Spleen (tissue), 13 donors: Measurements from ENCODE around the gene SMIM11. TPM values are rescaled to one million over a fixed set of nuclear protein-coding genes. Genes with fewer than 3 reads are reported as not detected.
"Not testable (repeated sequence)": the region's sequence is repeated elsewhere in the genome, so short reads cannot be mapped to it uniquely, and the experiment has no call there.

Experiments used
- DNase-seq: peaks from one replicate; pipeline ENCODE4 v3.0.0-alpha.2; 2020
- H3K27ac ChIP-seq, 8 donors: fragments of 200-600 bp; sonication (generic) in 7 of 8; 1 replicate in 4 of 8; 2 replicates in 4 of 8; pipeline versions ENCODE4 v1.5.0 to v1.8.0; 2016 to 2021; ENCODE audit warnings: inconsistent platforms in 4 of 8, mild to moderate bottlenecking in 4 of 8, moderate library complexity in 1 of 8
- H3K27me3 ChIP-seq, 7 donors: fragments of 200-600 bp; sonication (generic) in 6 of 7; replicated peaks in 1 of 7; 1 replicate in 4 of 7; 2 replicates in 3 of 7; pipeline versions ENCODE4 v1.5.0 to v1.8.0; 2016 to 2021; ENCODE audit warnings: inconsistent platforms in 3 of 7, mild to moderate bottlenecking in 1 of 7
- H3K36me3 ChIP-seq, 6 donors: fragments of 200-600 bp; sonication (generic) in 5 of 6; 1 replicate in 4 of 6; 2 replicates in 2 of 6; pipeline versions ENCODE4 v1.5.0 to v1.8.0; 2016 to 2021; ENCODE audit warnings: inconsistent platforms in 2 of 6
- H3K4me1 ChIP-seq, 6 donors: fragments of 200-600 bp; sonication (generic) in 5 of 6; 1 replicate in 3 of 6; 2 replicates in 3 of 6; pipeline versions ENCODE4 v1.5.0 to v1.8.0; 2016 to 2021; ENCODE audit warnings: inconsistent platforms in 3 of 6
- H3K4me3 ChIP-seq, 8 donors: fragments of 200-600 bp; sonication (generic) in 7 of 8; 1 replicate in 4 of 8; 2 replicates in 4 of 8; pipeline versions ENCODE4 v1.5.0 to v1.8.0; 2016 to 2021; ENCODE audit warnings: inconsistent platforms in 4 of 8, mild to moderate bottlenecking in 4 of 8, moderate library complexity in 2 of 8
- H3K9me3 ChIP-seq, 8 donors: fragments of 200-600 bp; sonication (generic) in 7 of 8; 1 replicate in 4 of 8; 2 replicates in 4 of 8; pipeline versions ENCODE4 v1.5.0 to v1.8.0; 2016 to 2021; ENCODE audit warnings: inconsistent platforms in 4 of 8
- POLR2A ChIP-seq, 3 donors: fragments of 450-650 bp; IDR thresholded peaks; one replicate each; pipeline ENCODE4 v1.5.1; 2017; ENCODE audit warnings: antibody characterized with exemption in 3 of 3, mild to moderate bottlenecking in 1 of 3
- POLR2AphosphoS5 ChIP-seq, 3 donors: sonication (generic); formaldehyde crosslinking; IDR thresholded peaks; one replicate each; pipeline ENCODE4 v1.5.1; 2017; ENCODE audit warnings: antibody characterized with exemption in 3 of 3
- WGBS, 5 donors: extraction: QIAGEN DNeasy Blood & Tissue Kit in 3 of 5; methylation state at CpG; one replicate each; pipeline versions ENCODE4 v1.1.5 to v1.1.7; 2013 to 2018; 5-methylcytosine and 5-hydroxymethylcytosine counted together
- intact Hi-C: fragments of 100-400 bp; cut with DNase I; formaldehyde crosslinking; loops from one replicate; pipeline ENCODE4 v1.15.0; 2023; ENCODE audit warnings: low total_unique reads
- long read RNA-seq, 2 donors: transcript quantifications; one replicate each; lab custom pipeline, GENCODE V29; 2026
- polyA plus RNA-seq, 3 donors: library from polyadenylated mRNA; stranded (reverse); fragments of 200-250 nt; gene quantifications; one replicate each; pipeline ENCODE4 v1.2.1, GENCODE V29; 2013
- total RNA-seq, 7 donors: library from RNA; depleted of rRNA in 3 of 7; stranded (reverse); fragments of >200 nt in 3 of 7; fragmentation: NEBNext Ultra II Directional in 4 of 7; extraction: Animal tissue kit (Norgen Biotek cat#: 25700) in 4 of 7; gene quantifications; one replicate each; pipeline versions ENCODE4 v1.1.0 to v1.2.1, GENCODE V29; 2016 to 2021
- TF ChIP-seq, protein P1 (sequence below), 11 experiments: fragments of 200-600 bp in 7 of 11; fragments of 450-650 bp in 4 of 11; sonication (generic) in 4 of 11; IDR thresholded peaks in 8 of 11; conservative IDR thresholded peaks in 3 of 11; 1 replicate in 7 of 11; 2 replicates in 4 of 11; pipeline versions ENCODE4 v1.4.0 to v1.8.0; 2016 to 2021; ENCODE audit warnings: antibody characterized with exemption in 11 of 11, inconsistent platforms in 4 of 11, mild to moderate bottlenecking in 1 of 11
- donor health status: healthy with polysubstance abuse.
- donor health status: DM: no; HTN: no; CAD: no; lungs with moderate emphysema.
- donor health status: DM: no; HTN: no; CAD: no.
- donor health status: Bipolar disorder and iron deficiency.
- donor health status: healthy.
- donor health status: DM: no; HTN: no; CAD: no.
- donor health status: DM: yes; HTN: yes; CAD: no.

SMIM11 gene, protein sequence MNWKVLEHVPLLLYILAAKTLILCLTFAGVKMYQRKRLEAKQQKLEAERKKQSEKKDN
- total RNA-seq (10 to 100 TPM in 4 of 7 donors, 1 to 10 TPM in 3; 5.2 to 18.9 (median 12.1) TPM), polyA plus RNA-seq (1 to 10 TPM; 3.7 to 7.5 (median 4.4) TPM)
- long read RNA-seq, donor 1, partial matches to known transcripts, result 0 of 1 reads
- long read RNA-seq, donor 1, other reads (novel, unspliced or antisense), result 0 of 1 reads
- long read RNA-seq, donor 2, partial matches to known transcripts, result 0 of 3 reads
- long read RNA-seq, donor 2, other reads (novel, unspliced or antisense), result 0 of 3 reads

DNA sequence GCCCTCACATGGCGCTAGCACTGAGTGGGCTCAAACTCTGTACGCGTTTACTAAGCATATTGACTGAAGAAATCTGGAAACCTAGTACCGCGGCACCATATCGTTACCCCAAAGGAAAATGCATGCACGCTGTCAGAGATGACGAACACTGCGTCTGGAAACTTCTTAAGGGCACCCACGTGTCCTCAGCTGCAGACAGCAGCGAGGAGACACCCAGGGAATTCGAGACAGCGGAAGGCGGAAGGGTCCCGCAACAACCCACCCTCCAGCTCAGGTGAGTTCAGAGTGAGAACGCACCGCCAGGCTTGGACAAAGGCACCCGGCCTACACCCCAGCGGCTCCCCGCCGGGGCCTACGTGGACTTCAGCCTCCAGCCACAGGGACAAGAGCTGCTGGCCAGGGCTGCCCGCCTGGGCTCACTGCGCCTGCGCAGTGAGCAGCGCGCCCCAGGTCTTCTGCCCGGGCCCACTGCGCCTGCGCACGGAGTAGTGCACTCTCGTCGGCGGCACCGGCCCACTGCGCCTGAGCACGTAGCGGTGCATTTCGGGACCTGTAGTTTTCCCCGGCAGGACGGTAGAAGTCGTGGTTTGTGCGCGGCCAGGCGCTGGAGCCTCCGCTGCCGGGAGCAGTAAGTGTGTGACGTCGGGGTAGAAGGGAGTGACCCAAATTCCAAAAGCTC is at the start of gene SMIM11:
SMIM11 (plus strand) TSS at position 568 of the 679 bp plus-strand sequence. CDS start 3,998 bp downstream, outside the sequence.
- H3K9me3 ChIP-seq, H3K36me3 ChIP-seq, DNase-seq, intact Hi-C loops, H3K4me1 ChIP-seq, H3K4me3 ChIP-seq, H3K27me3 ChIP-seq, H3K27ac ChIP-seq: not testable (repeated sequence)
- WGBS, 5 donors, result no CpG with 5 or more reads among the region's 49 CpGs

DNA sequence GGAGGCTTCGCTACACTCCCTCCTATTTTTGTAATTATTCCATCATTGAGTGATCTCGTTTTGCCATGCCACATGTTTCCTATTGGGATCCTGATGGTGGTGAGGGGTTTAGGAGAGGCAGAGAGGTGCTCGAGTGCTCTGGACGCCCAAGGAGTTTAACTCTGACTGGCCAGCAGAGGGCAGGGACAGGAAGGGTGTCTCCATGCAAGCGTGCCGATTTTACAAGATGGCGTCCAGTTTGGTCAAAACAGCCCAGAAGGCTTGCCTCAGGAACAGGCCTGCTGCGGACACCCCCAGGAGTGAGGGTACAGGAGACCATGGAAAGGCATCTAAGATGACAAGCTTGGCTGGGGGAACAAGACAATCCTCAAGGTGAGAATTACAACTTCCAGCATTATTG is 45.3 kb upstream of the SMIM11 start:
- DNase-seq, result no peak
- Histone ChIP-seq H3K27me3 (no peaks in the 10 kb centered on the region), H3K36me3 (no peaks in the 10 kb centered on the region), H3K27ac (no peak overlapping the region), H3K4me3 (no peak overlapping the region), H3K9me3 (peaks cover 0 to 11% (median 0%) of the 10 kb centered on the region in 8 donors), H3K4me1 (no peaks in the 10 kb centered on the region)
- intact Hi-C loops, result no loop called here
- TF ChIP-seq, protein P1, sequence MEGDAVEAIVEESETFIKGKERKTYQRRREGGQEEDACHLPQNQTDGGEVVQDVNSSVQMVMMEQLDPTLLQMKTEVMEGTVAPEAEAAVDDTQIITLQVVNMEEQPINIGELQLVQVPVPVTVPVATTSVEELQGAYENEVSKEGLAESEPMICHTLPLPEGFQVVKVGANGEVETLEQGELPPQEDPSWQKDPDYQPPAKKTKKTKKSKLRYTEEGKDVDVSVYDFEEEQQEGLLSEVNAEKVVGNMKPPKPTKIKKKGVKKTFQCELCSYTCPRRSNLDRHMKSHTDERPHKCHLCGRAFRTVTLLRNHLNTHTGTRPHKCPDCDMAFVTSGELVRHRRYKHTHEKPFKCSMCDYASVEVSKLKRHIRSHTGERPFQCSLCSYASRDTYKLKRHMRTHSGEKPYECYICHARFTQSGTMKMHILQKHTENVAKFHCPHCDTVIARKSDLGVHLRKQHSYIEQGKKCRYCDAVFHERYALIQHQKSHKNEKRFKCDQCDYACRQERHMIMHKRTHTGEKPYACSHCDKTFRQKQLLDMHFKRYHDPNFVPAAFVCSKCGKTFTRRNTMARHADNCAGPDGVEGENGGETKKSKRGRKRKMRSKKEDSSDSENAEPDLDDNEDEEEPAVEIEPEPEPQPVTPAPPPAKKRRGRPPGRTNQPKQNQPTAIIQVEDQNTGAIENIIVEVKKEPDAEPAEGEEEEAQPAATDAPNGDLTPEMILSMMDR (IDR thresholded peaks at IDR 0.05 in 8 of 11, conservative IDR thresholded peaks at IDR 0.05 in 3 of 11), result no peak
- TF ChIP-seq POLR2AphosphoS5 (IDR thresholded peaks at IDR 0.05) (no peak), POLR2A (IDR thresholded peaks at IDR 0.05) (no peak)
- 90 to 97% (median 95%) methylated on average over 8 of the region's 8 CpGs for WGBS, 5 donors

DNA sequence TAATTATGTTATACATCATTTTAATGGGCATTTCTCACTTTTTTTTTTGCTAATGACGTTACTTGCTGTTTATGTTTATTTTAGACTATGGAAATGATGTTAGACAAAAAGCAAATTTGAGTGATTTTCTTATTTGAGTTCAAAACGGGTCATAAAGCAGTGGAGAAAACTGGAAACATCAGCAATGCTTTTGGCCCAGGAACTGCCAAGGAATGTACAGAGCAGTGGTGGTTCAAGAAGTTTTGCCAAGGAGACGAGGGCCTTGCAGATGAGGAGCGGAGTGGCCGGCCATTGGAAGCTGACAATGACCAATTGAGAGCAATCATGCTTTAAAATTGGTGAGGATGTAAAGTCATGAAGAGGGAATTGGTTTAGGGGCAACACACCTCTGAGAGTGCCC is 43.6 kb upstream of the SMIM11 start:
- DNase-seq, result no peak
- Histone ChIP-seq H3K27me3 (no peaks in the 10 kb centered on the region), H3K27ac (no peak overlapping the region), H3K4me1 (peaks cover 0 to under 1% (median 0%) of the 10 kb centered on the region in 6 donors), H3K4me3 (no peak overlapping the region), H3K9me3 (peaks cover 0 to 11% (median 0%) of the 10 kb centered on the region in 8 donors), H3K36me3 (no peaks in the 10 kb centered on the region)
- TF ChIP-seq, protein P1 (IDR thresholded peaks at IDR 0.05 in 8 of 11, conservative IDR thresholded peaks at IDR 0.05 in 3 of 11), result no peak
- TF ChIP-seq POLR2AphosphoS5 (IDR thresholded peaks at IDR 0.05), result no peak
- TF ChIP-seq POLR2A (IDR thresholded peaks at IDR 0.05), result no peak
- intact Hi-C loops, result no loop called here
- 78 to 85% (median 83%) methylated on average over 5 of the region's 5 CpGs for WGBS, 5 donors

DNA sequence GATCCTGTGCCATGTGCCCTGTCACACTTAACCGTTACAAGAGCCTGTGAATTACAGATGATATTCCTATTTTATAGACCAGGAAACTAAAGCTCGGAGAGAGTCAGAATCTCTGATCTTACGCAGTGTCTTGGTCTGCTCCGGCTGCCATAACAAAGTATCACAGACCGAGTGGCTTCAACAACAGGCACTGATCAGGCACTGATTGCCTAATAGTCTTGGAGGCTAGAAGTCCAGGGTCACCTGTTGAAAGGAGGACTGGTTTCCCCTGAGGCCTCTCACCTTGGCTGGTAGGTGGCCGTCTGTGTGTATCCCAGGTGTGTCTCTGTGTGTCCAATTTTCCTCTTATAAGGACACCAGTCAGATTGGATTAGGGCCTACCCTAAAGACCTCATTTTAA is 43.0 kb upstream of the SMIM11 start:
- Histone ChIP-seq H3K27me3 (no peaks in the 10 kb centered on the region), H3K27ac (no peak overlapping the region), H3K36me3 (no peaks in the 10 kb centered on the region), H3K4me3 (no peak overlapping the region), H3K4me1 (peaks cover 0 to 5% (median 0%) of the 10 kb centered on the region in 6 donors), H3K9me3 (peaks cover 0 to 11% (median 0%) of the 10 kb centered on the region in 8 donors)
- WGBS, 5 donors, result 87 to 96% (median 94%) methylated on average over 6 of the region's 6 CpGs
- no peak for DNase-seq
- intact Hi-C loops, result no loop called here
- TF ChIP-seq POLR2AphosphoS5 (IDR thresholded peaks at IDR 0.05) (no peak), POLR2A (IDR thresholded peaks at IDR 0.05) (no peak)
- TF ChIP-seq, protein P1 (IDR thresholded peaks at IDR 0.05 in 8 of 11, conservative IDR thresholded peaks at IDR 0.05 in 3 of 11), result no peak
